GM18508 (cell line): ENCODE data around the gene TCERG1L.

Source experiments
- ATAC-seq: cut with Tn5 transposase; IDR thresholded peaks from one replicate; pipeline ENCODE4 v1.9.1; 2021; ENCODE audit warnings: moderate number of reproducible peaks; ENCODE audit not compliant: insufficient read depth, unreplicated experiment

Gene TCERG1L

DNA sequence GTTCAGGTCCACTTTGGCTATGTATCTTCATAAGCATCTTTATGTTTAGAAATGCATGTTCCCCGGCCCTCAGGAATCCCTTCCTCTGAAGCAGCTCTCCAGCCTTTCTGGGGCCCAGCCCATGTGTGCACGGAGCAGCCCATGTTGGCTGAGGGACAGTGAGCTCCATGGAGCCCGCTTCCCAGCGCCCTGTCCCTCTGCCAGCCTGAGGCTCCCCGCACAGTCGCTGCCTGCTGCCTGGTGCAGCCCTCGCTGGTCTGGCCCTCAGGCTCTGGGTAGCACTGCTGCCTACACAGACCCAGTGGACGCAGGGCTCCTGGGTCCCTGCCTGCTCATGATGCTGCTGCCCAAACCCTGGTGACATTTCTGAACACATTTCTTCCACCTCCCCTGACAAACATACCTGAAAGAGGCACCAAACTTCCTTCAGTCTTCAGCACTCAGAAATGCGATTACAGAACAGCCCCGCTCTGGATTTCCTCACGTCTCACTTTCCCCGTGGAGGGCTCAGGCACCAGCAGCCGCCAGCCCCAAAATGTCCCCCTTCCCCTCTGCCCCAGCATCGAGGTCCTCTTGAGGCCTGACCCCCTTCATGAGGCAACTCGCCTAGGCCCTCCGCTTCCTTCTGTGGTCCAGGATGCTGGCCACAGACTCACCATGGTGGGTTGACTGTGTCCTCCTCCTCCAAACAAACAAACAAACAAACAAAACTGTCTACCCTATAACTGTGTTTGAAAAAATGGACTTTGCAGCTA is 5.0 kb upstream of the TCERG1L start:
- ATAC-seq, result no peak

DNA sequence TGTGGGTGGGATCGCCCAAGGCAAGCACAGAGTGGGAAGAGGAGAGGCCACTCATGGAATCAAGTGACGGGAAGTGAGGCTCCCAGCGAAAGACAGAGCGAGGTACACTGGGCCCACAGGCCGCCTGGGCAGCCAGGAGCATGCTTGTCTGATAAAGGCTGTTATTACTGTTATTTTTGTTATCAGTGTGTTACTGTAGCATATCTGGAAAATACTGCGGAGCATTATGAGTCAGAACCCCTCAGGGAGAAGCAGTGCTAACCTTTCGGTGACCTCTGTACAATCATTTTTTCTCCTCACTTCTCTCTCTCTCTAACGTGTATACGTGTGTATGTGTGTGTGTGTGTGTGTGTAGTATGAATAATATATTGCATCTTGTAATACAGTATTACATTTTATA is 3.8 kb upstream of the TCERG1L start:
- ATAC-seq, result peak; percentile 89

DNA sequence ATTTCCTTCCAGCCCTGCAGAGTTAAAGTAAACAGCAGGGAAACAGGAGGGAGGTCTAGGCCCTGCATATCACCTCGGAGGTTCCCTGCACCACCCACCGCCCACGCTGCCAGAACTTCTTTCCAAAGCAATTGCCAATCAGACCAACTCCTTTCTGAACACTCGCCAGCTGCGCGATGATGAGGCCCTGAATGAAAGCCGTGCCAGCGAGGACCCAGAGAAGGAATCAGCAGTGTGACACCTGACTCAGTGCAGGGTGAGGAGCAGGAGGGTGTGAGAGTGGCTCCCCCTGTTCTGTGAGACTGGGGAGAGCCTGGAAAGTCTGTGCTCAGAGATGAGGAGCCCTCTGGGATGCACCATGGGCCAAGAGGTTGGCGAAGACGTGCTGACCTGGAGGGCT is 3.3 kb upstream of the TCERG1L start:
- ATAC-seq, result no peak

DNA sequence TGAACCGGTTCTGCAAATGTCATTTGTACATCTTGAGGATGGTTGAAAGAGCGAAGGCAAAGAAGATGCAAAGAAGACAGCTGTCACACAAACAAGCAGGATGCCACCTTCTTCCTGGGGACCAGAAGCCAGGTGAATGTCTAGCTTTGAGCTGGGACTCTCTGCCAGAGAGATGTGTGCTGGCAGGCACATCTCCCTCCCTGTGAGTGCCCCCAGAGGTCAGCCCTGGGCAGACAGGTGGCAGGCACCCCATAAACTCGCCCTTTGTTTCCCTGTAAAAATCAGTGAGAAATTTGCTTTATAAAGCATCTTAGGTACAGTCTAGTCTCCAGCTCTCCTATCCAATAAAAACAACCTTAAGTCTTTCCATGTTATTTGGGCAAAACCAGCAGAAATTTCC is 2.6 kb upstream of the TCERG1L start:
- no peak for ATAC-seq

DNA sequence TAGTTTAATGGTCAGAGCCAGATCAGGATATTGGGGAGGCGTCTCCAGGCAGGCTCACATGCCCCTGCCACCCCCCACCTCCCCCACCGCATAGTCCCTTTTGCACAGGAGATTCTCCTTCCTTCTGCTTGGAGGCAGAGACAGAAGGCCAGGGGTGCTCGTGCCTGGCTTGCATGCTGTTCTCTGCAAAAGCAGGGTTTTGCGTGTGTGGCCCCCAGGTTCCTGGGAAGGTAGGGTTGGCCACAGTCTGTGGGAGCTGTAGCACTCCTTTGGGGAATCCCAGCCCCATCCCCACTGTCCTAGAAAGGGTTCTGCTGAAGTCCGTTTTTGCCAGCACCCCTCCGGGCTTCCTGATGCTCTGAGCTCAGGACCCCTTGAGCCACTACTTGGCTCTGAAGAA is 1.9 kb upstream of the TCERG1L start:
- no peak for ATAC-seq

DNA sequence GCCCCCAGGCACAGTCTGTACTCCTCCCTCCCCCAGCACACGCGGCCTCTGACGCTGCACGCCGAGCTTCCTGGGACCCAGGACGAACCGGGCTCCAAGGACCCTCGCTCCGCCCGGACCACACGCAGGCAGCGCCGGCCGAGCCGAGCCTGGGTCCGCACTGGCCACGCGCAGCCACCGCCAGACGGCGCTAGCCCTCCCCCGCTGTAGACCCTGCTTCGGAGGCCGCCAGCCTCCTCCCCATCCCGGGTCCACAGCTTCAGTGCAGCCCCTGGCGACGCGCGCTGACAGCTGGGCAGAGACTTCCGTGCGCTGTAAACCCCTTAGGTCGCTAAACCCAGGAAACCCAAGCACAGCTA is 936 bp upstream of the TCERG1L start:
- ATAC-seq, result no peak

DNA sequence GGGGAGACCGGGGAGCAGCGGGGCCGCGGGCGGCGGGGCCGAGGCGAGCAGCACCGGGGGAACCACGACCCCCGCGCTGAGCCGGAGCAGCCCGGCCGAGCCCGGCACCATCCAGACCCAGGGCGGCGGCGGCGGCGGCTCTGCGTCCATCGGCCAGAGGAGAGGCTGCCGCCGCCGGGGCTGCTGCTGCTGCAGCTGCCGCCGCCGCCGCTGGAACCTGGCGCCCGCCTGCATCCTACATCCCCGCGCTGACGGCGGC is 190 bp downstream of the TCERG1L start:
- no peak for ATAC-seq

DNA sequence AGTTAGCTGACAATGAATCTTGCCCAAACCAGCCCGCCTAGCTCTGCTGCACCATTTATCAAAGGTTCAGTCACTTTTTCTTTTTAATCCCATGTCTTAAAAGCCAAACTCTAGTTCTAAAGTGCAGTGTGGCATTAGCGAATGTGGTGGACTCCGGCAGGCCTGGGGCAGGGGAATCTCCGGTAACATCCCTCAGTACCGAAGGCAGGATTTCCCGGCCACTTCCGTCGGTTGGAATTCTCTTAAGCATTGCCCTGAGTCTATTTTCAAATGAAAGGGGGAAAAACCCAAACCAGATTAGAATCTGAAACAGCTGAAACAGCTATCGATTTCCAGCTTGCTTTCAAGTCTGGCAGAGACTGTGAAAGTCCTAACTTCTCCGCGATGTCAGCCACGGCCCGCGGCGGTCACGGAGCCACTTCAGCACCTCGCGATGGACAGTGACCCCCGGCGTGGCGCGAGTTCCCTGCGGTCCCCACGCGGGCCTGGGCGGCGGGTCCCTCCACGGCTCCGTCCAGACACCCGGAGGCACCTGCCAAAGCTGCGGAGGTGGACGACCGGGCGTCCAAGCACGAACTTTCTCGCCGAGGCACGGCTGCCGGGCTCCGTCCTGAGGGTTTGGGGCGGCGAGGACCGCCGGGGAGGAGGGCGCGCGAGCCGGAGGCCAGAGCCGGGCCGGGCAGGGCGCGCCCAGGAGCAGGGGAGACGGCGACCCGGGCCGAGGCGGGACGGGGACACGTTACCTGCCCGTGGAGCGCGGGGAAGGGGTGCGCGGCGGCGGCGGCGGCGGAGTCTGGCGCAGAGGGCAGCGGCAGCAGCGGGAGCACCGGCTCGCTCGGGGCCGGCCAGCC is 745 bp downstream of the TCERG1L start:
- ATAC-seq, result no peak

DNA sequence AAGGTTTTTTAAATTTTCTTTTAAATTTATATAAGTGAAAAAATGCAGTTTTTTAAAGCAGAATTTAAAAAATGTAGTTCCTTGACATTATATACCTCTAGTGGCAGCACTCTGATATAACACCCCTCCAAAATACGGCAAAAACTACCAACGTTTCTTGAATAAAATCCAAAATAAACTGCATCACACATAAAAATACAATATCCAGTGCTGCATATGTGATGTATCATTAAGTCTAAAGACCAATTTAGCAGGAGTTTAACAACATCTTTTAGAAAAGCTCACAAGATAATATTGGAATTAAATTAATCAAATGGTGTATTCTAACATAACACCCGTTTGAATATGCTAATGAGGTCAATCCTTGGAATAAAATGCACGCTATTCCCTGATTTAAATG is 1.4 kb downstream of the TCERG1L start:
- ATAC-seq, result no peak

DNA sequence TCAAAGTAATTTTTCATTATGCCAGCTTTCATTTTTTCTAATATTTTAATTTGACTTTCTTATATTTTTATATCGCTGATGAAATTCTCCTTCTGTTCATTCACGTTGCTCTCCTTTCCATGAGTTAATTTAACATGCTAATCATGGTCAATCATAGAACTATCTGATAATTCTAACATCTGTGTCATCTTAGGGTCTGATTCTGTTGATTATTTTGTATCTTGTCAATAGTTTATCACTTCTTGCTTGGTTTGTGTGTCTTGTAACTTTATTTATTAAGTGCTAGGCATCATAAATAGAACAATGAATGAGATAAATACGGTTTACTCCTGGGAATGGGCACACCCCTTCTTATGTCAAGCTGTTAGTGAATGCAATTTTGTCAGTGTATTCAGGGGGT is 11.0 kb downstream of the TCERG1L start:
- no peak for ATAC-seq

DNA sequence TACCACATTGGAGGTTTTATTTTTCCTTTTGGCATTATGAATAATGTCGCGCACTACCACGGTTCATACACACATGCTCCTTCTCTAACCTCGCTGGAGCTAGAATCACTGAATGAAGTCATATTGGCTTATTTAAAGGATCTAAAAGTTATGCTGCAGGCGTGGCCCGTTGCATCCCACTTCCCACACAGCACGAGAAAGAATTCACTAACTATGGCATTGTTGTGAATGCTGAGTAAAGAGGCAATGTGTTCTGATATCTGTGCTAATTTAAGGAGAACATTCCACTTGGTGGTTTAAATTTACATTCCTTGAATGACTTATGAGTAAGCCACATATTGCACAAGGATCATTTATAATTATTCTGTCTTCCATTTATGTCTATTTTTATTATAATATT is 20.7 kb downstream of the TCERG1L start:
- no peak for ATAC-seq

DNA sequence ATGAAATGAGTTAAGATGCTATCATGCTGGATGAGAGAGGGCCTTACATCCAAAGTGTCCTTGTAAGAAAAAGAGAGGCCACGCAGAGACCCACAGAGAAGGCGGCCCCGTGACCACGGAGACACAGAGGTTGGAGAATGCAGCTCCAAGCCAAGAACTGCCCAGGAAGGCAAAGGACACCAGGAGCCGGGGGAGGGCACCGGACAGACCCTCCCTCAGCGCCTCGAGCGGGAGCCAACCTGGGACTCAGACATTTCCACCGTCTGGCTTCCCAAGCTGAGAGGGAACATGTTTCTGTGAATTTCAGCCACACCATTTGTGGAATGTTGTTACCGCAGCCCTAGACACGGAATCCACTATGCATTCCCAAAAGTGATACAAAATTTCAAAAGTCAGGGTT is 22.9 kb downstream of the TCERG1L start:
- ATAC-seq, result no peak

DNA sequence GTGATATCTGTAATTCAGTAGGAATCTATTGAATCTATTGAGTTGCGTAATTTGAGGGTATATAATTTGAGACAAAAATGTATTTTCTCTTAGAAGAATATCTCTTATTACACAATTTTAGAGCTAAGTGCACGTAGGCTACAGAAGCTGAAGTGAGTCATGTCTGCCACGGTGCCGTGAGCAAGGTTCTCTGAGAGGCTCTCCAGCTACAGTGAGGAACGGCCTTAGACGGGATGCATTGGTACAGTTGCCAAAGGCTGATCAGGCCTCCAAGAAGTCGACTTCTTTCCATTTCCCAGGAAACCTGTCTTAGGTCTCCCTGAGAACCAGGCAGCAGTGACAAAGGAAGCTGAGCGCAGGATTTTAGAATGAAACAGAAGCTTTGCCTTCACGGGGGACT is 28.6 kb downstream of the TCERG1L start:
- no peak for ATAC-seq

DNA sequence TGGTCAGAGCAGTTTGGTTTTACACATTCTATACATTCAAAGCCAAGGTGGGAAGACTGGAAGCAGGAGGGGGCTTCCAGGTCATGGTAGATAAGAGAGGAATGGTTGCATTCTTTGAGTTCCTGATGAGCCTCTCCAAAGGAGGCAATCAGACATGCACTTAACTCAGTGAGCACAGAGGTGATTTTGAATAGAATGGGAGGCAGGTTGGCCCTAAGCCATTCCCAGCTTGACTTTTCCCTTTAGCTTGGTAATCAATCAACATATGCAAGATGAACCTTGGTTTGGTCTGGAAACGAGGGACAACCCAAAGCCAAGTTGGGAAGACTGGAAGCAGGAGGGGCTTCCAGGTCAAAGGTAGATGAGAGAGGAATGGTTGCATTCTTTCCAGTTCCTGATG is 31.4 kb downstream of the TCERG1L start:
- ATAC-seq, result no peak

DNA sequence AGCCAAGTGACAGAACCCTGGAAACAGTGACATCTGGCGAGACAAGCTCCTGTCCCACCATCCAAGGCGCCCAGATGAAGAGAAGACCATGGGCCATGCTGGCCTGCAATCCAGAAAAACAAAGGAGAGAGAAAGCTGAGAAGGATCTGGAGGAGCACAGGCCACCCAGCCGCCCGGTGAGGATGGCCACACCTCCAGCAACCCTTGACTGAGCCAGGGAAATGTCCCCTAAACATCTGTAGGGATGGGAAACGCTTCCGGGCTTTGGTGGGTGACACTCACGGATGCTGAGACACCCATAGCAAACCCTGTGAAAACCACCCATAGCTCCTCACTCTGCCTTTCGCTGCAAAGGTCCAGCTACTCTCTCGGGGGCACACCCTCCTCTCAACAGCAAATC is 32.0 kb downstream of the TCERG1L start:
- no peak for ATAC-seq

DNA sequence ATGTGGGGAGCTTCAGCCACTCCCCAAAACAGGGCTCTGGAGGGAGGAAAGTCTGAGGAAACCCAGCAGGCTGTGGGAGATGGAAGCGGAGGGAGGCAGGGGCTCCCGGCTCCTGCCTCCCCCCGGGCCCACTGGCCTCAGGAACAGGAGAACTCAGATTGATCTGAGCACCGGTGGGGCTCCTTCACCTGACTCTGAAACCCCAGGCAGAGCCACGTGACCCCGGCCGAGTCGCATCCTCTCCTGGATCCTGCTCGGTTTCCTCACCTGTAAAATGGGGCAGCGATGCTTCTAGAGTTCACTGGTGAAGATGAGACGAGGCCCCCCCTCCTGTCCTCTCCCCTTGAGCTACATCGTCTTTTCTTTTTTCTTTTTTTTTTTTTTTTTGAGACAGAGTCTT is 33.6 kb downstream of the TCERG1L start:
- no peak for ATAC-seq

DNA sequence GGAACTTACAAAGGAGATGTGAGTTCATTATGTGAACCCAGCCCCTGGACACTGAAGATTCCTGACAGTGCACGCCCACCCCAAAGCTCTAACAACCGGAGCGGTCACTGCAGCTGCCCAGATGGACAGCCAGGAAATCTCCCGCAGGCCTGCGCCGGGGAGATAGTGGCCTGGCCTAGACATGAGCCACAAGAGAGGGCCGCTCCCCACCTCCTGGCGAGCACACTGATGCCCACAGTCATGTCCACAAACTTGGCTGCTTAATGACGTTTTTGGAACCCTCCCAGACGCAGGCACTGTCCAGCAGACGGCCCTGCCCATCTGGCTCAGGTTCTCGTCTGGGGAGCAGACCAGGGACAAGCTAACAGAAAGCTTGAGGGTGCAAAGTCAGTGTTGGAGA is 34.2 kb downstream of the TCERG1L start:
- no peak for ATAC-seq

DNA sequence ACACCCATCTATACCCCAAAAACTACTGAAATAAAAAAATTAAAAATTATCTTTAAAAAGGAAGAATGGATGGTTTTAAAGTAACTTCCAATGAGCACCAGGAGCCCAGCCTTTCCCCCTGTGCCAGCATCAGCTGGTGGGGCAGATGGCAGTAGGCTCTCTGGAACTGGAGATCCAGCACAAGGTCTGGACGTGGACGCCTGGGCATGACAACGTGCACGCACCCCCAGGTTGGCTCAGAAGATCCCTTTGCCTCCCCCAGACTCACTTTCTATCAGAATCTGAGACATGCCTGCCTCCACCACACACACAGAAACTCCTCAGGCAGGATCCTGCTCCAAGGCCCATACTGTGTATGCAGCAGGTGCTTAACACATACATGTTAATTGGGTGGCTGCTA is 35.8 kb downstream of the TCERG1L start:
- ATAC-seq, result no peak

DNA sequence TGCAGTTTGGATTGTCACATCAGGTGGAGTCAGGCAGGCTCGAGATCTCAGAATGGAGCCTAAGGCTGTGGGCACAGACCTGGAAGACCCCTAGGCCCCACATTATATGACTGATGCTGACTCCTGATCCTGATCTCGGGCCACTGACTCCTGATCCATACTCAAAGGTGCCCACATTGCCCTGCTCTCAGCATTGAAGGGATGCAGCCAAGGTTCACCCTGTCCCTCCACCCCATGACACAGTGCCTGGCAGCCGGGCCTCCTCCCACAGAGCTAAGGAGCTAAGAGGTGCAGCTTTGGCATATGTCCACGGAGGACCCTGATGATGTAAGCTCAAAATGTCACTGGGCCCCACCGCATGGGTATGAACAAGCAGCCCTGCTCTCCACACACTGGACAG is 36.6 kb downstream of the TCERG1L start:
- no peak for ATAC-seq

DNA sequence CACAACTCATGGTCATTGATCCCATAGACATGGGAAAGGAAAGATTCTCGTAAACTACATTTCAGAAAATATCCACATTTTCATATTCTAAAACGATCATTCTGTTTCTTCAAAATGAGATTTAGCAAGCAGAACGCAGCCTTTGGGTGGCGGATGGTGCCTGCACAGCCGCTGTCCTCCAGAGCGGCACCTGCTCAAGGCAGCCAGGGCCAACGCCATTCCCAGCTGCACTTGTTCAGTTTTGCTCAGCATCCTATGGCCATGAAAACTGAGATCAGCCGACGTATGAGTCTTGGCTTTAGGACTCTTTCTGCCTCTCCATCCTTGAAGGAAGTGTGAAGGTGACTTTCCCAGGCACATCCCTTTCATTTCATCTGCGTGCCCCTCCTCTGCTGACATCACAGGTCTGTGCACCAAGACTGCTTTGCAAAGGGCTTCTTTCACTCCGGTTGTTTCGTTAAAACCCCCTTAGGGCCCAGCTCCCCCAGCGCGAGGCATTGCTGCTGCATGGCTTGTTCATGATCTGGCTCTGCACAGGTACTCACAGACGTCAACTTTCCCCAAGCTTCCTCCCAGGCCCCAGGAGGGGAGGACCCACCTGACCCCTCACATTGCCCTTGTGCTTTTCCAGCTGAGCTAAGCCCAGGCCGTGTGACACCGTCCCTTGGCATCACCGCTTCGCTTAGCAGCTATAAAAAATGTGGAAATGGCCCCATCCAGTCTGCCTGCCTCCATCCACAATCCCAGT is 37.2 kb downstream of the TCERG1L start:
- no peak for ATAC-seq

DNA sequence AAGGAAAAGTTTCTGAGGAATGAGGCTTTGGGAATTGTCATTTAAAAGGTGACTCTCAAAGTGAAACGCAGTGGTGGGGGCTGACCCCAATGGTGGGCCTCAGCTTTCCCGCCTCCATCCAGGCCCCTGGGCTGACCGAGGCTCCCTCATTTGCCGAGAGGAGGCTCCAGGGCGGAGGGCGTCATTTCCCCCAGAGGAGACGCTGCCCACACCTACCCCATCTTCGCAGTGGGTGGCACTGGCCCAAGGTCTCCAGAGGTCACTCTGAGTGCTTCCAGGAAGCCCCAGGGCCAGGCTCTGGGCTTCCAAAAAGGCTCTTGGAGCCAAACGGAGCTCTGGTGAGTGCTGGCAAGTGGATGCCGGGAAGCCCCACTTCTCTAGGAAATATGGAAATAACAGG is 38.0 kb downstream of the TCERG1L start:
- no peak for ATAC-seq
